ENCODE measurements around the gene ZSCAN26.
"Not testable (repeated sequence)": the region's sequence is repeated elsewhere in the genome, so short reads cannot be mapped to it uniquely, and the experiment has no call there.

ZSCAN26 gene

GRCh38 chr6:28312939-28313338 is 46.0 kb downstream of the ZSCAN26 start:
- no peak overlapping the region for H3K4me3 ChIP-seq (ENCODE audit: insufficient read depth, low read depth, low read length, poor library complexity, severe bottlenecking)
- DNase-seq, result no peak
- H3K27ac ChIP-seq (ENCODE audit: insufficient read depth, low read length, poor library complexity, severe bottlenecking), result no peak overlapping the region
- H3K9me3 ChIP-seq (ENCODE audit: control insufficient read depth, low read length), result no peaks in the 10 kb centered on the region
- no peaks in the 10 kb centered on the region for H3K4me1 ChIP-seq (ENCODE audit: control insufficient read depth, insufficient read depth, low read length, poor library complexity, severe bottlenecking)
- no peaks in the 10 kb centered on the region for H3K27me3 ChIP-seq (replicated peaks; ENCODE audit: control insufficient read depth, insufficient read depth, low read length, poor library complexity, severe bottlenecking)
- H3K36me3 ChIP-seq (ENCODE audit: control insufficient read depth, insufficient read depth, low read length), result no peaks in the 10 kb centered on the region

- Histone ChIP-seq H3K27me3 (replicated peaks; ENCODE audit: control insufficient read depth, insufficient read depth, low read length, poor library complexity, severe bottlenecking) (no peaks in the 10 kb centered on the region), H3K9me3 (ENCODE audit: control insufficient read depth, low read length) (no peaks in the 10 kb centered on the region), H3K4me3 (ENCODE audit: insufficient read depth, low read depth, low read length, poor library complexity, severe bottlenecking) (no peak overlapping the region), H3K4me1 (ENCODE audit: control insufficient read depth, insufficient read depth, low read length, poor library complexity, severe bottlenecking) (no peaks in the 10 kb centered on the region), H3K27ac (ENCODE audit: insufficient read depth, low read length, poor library complexity, severe bottlenecking) (no peak overlapping the region), H3K36me3 (ENCODE audit: control insufficient read depth, insufficient read depth, low read length) (no peaks in the 10 kb centered on the region)
- DNase-seq, result no peak
These were observed 48.7 kb downstream of the ZSCAN26 start for GRCh38 chr6:28315628-28316027.

GRCh38 chr6:28317866-28318265 is 50.9 kb downstream of the ZSCAN26 start:
- not testable (repeated sequence) for DNase-seq; H3K9me3 ChIP-seq (ENCODE audit: control insufficient read depth, low read length); H3K4me1 ChIP-seq (ENCODE audit: control insufficient read depth, insufficient read depth, low read length, poor library complexity, severe bottlenecking); H3K27me3 ChIP-seq (replicated peaks; ENCODE audit: control insufficient read depth, insufficient read depth, low read length, poor library complexity, severe bottlenecking); H3K36me3 ChIP-seq (ENCODE audit: control insufficient read depth, insufficient read depth, low read length); H3K27ac ChIP-seq (ENCODE audit: insufficient read depth, low read length, poor library complexity, severe bottlenecking); H3K4me3 ChIP-seq (ENCODE audit: insufficient read depth, low read depth, low read length, poor library complexity, severe bottlenecking)

GRCh38 chr6:28322661-28323060 is 55.7 kb downstream of the ZSCAN26 start:
- H3K4me1 ChIP-seq (ENCODE audit: control insufficient read depth, insufficient read depth, low read length, poor library complexity, severe bottlenecking), result no peaks in the 10 kb centered on the region
- peaks cover 4% of the 10 kb centered on the region for H3K9me3 ChIP-seq (ENCODE audit: control insufficient read depth, low read length)
- no peak overlapping the region for H3K4me3 ChIP-seq (ENCODE audit: insufficient read depth, low read depth, low read length, poor library complexity, severe bottlenecking)
- DNase-seq, result no peak
- no peaks in the 10 kb centered on the region for H3K36me3 ChIP-seq (ENCODE audit: control insufficient read depth, insufficient read depth, low read length)
- H3K27me3 ChIP-seq (replicated peaks; ENCODE audit: control insufficient read depth, insufficient read depth, low read length, poor library complexity, severe bottlenecking), result no peaks in the 10 kb centered on the region
- no peak overlapping the region for H3K27ac ChIP-seq (ENCODE audit: insufficient read depth, low read length, poor library complexity, severe bottlenecking)

- peaks cover 4% of the 10 kb centered on the region for H3K9me3 ChIP-seq (ENCODE audit: control insufficient read depth, low read length)
- DNase-seq, result no peak
These were observed 57.0 kb downstream of the ZSCAN26 start for GRCh38 chr6:28323813-28324424.

GRCh38 chr6:28326371-28326948 is 59.5 kb downstream of the ZSCAN26 start:
- Histone ChIP-seq H3K9me3 (ENCODE audit: control insufficient read depth, low read length) (peaks cover 4% of the 10 kb centered on the region), H3K4me3 (ENCODE audit: insufficient read depth, low read depth, low read length, poor library complexity, severe bottlenecking) (no peak overlapping the region), H3K4me1 (ENCODE audit: control insufficient read depth, insufficient read depth, low read length, poor library complexity, severe bottlenecking) (no peaks in the 10 kb centered on the region), H3K36me3 (ENCODE audit: control insufficient read depth, insufficient read depth, low read length) (no peaks in the 10 kb centered on the region), H3K27ac (ENCODE audit: insufficient read depth, low read length, poor library complexity, severe bottlenecking) (no peak overlapping the region), H3K27me3 (replicated peaks; ENCODE audit: control insufficient read depth, insufficient read depth, low read length, poor library complexity, severe bottlenecking) (no peaks in the 10 kb centered on the region)
- no peak for DNase-seq

More at GRCh38 chr6:28323813-28324424, 57.0 kb downstream of the ZSCAN26 start:
- Histone ChIP-seq H3K4me1 (ENCODE audit: control insufficient read depth, insufficient read depth, low read length, poor library complexity, severe bottlenecking) (no peaks in the 10 kb centered on the region), H3K27me3 (replicated peaks; ENCODE audit: control insufficient read depth, insufficient read depth, low read length, poor library complexity, severe bottlenecking) (no peaks in the 10 kb centered on the region), H3K27ac (ENCODE audit: insufficient read depth, low read length, poor library complexity, severe bottlenecking) (no peak overlapping the region), H3K4me3 (ENCODE audit: insufficient read depth, low read depth, low read length, poor library complexity, severe bottlenecking) (no peak overlapping the region), H3K36me3 (ENCODE audit: control insufficient read depth, insufficient read depth, low read length) (no peaks in the 10 kb centered on the region)
